ENCODE results near the gene FATE1.

DNA sequence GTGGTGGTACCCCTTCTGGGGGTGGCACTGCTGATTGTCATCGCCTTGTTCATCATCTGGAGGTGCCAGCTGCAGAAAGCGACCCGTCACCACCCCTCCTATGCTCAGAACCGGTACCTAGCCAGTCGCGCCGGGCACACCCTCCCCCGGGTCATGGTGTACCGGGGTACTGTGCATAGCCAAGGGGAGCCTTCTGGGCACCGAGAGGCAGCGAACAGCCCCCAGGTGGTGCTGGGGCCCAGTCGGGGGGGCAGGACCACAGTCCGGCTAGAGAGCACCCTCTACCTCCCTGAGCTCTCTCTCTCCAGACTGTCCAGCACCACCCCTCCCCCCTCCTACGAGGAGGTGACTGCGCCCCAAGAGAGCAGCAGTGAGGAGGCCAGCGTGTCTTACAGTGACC, 15.3 kb upstream of the FATE1 start:
- no peak for TF ChIP-seq BHLHE40 (IDR thresholded peaks at IDR 0.05; ENCODE audit: borderline replicate concordance)
- no peak for TF ChIP-seq FOXK2 (IDR thresholded peaks at IDR 0.05)
- no peak for TF ChIP-seq SP1 (IDR thresholded peaks at IDR 0.05)
- TF ChIP-seq SUZ12 (IDR thresholded peaks at IDR 0.05) = no peak
- TF ChIP-seq ZNF384 (IDR thresholded peaks at IDR 0.05) = no peak
